ENCODE measurements around the gene NTM.

DNA sequence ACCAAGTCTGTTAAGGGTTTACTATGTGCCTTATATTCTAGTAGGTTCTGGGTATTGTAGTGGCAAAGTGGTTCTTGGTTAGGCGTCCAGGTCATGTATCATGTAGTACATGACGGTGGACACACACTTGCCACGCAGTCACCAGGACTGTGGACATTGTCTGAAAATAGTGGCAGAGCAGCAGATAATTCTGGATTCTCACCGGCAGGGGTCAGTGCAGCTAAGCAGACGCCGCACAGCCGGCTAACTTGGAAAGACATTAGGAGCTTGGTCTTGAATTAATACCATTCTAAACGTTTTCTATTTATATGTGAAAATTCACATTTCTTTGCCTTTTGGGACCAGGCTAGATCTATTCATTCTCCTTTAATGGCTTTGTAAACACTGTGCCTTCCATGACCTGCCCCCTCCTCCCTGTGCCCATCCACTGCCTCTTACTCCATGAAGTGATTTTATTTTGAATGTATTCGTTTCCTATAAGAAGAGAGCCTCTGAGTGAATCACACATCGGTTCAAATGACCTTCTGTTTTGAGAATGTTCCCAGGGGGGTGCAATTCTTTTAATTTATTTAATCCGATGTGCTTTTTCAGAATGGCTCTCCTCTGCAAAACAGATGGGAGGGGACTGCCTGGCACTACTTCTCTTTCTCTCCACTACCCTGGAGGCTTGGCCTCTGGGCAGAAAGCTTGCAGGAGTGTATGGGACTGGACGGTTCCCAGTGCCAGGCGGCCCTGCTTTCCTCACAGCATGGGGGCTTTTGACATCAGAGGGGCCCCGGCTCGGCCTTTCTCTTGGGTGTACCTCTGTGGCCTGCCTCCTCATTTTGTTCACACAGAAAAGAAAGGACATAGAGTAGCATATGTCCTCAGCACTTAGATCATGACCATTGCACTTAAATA lies 378.0 kb downstream of the NTM start:
- TF ChIP-seq CTCF (IDR thresholded peaks at IDR 0.05) (peak in 5 of 6 experiments; percentile 53 to 73 (median 56)), POLR2A (IDR thresholded peaks at IDR 0.05) (no peak), EP300 (IDR thresholded peaks at IDR 0.05) (no peak)
